Gastroesophageal sphincter (tissue), 3 donors: Measurements from ENCODE around the gene MRPS21.

Experiments
- EP300 ChIP-seq: sonication (generic); formaldehyde crosslinking; IDR thresholded peaks from one replicate; pipeline ENCODE4 v1.6.1; 2017; ENCODE audit warnings: antibody characterized with exemption, mild to moderate bottlenecking
- POLR2A ChIP-seq, 2 donors: fragments of 450-650 bp; IDR thresholded peaks; one replicate each; pipeline ENCODE4 v1.6.1; 2017; ENCODE audit warnings: antibody characterized with exemption in 2 of 2, mild to moderate bottlenecking in 2 of 2, moderate library complexity in 1 of 2
- POLR2AphosphoS5 ChIP-seq: sonication (generic); formaldehyde crosslinking; IDR thresholded peaks from one replicate; pipeline ENCODE4 v1.6.1; 2017; ENCODE audit warnings: antibody characterized with exemption
- TF ChIP-seq, protein P1 (sequence below), 4 experiments: fragments of 200-600 bp in 2 of 4; fragments of 450-650 bp in 2 of 4; sonication (generic) in 1 of 4; IDR thresholded peaks; one replicate each; pipeline ENCODE4 v1.5.1; 2017 to 2019; ENCODE audit warnings: antibody characterized with exemption in 4 of 4, mild to moderate bottlenecking in 2 of 4, moderate library complexity in 2 of 4

GRCh38 chr1:150256198-150256553 lies 37.5 kb upstream of the MRPS21 start:
- TF ChIP-seq, protein P1, sequence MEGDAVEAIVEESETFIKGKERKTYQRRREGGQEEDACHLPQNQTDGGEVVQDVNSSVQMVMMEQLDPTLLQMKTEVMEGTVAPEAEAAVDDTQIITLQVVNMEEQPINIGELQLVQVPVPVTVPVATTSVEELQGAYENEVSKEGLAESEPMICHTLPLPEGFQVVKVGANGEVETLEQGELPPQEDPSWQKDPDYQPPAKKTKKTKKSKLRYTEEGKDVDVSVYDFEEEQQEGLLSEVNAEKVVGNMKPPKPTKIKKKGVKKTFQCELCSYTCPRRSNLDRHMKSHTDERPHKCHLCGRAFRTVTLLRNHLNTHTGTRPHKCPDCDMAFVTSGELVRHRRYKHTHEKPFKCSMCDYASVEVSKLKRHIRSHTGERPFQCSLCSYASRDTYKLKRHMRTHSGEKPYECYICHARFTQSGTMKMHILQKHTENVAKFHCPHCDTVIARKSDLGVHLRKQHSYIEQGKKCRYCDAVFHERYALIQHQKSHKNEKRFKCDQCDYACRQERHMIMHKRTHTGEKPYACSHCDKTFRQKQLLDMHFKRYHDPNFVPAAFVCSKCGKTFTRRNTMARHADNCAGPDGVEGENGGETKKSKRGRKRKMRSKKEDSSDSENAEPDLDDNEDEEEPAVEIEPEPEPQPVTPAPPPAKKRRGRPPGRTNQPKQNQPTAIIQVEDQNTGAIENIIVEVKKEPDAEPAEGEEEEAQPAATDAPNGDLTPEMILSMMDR (IDR thresholded peaks at IDR 0.05), result no peak
- TF ChIP-seq POLR2AphosphoS5 (no peak), POLR2A (IDR thresholded peaks at IDR 0.05) (no peak), EP300 (no peak)
